Liver (tissue), 9 donors: ENCODE measurements around the gene FYTTD1. TPM values are rescaled to one million over a fixed set of nuclear protein-coding genes. Genes with fewer than 3 reads are reported as not detected.

ENCODE experiments used
- DNase-seq: peaks from one replicate; pipeline ENCODE4 v3.0.0-alpha.2; 2017; ENCODE audit warnings: low spot score
- H3K27ac ChIP-seq, 2 donors: one replicate each; pipeline ENCODE4 v1.7.0; 2013; ENCODE audit warnings: inconsistent platforms in 2 of 2, low read length in 2 of 2, control low read depth in 1 of 2, low read depth in 1 of 2, mild to moderate bottlenecking in 1 of 2
- H3K27me3 ChIP-seq, 4 donors: one replicate each; pipeline versions ENCODE4 v1.6.1 to v1.7.0; 2013; ENCODE audit warnings: low read length in 3 of 4, inconsistent platforms in 1 of 4, mild to moderate bottlenecking in 1 of 4, moderate library complexity in 1 of 4; ENCODE audit not compliant: control insufficient read depth in 4 of 4, insufficient read depth in 4 of 4
- H3K36me3 ChIP-seq, 4 donors: one replicate each; pipeline versions ENCODE4 v1.6.1 to v1.7.0; 2013; ENCODE audit warnings: low read length in 3 of 4, mild to moderate bottlenecking in 3 of 4, low read depth in 1 of 4, moderate library complexity in 1 of 4; ENCODE audit not compliant: control insufficient read depth in 4 of 4, insufficient read depth in 3 of 4
- H3K4me1 ChIP-seq, 4 donors: one replicate each; pipeline versions ENCODE4 v1.6.1 to v1.7.0; 2013; ENCODE audit warnings: low read length in 3 of 4, mild to moderate bottlenecking in 3 of 4, moderate library complexity in 1 of 4; ENCODE audit not compliant: control insufficient read depth in 4 of 4, insufficient read depth in 4 of 4
- H3K4me3 ChIP-seq, 3 donors: one replicate each; pipeline versions ENCODE4 v1.6.1 to v1.7.0; 2013; ENCODE audit warnings: low read length in 3 of 3, control low read depth in 1 of 3, low read depth in 1 of 3, mild to moderate bottlenecking in 1 of 3
- H3K9ac ChIP-seq, 2 donors: one replicate each; pipeline ENCODE4 v1.7.0; 2013; ENCODE audit warnings: low read length in 2 of 2, mild to moderate bottlenecking in 2 of 2, moderate library complexity in 2 of 2, control low read depth in 1 of 2, low read depth in 1 of 2
- H3K9me3 ChIP-seq, 4 donors: one replicate each; pipeline versions ENCODE4 v1.6.1 to v1.7.0; 2013; ENCODE audit warnings: low read length in 3 of 4; ENCODE audit not compliant: control insufficient read depth in 4 of 4
- EGR1 ChIP-seq, 2 donors: IDR thresholded peaks; 2 replicates each; pipeline ENCODE4 v1.6.1; 2016 to 2018; ENCODE audit warnings: antibody characterized with exemption in 2 of 2, low read depth in 2 of 2
- FOXA2 ChIP-seq: IDR thresholded peaks from 2 replicates; pipeline ENCODE4 v1.6.1; 2016; ENCODE audit warnings: antibody characterized with exemption
- GABPA ChIP-seq, 2 donors: IDR thresholded peaks in 1 of 2; conservative IDR thresholded peaks in 1 of 2; 2 replicates each; pipeline ENCODE4 v1.6.1; 2016; ENCODE audit warnings: antibody characterized with exemption in 2 of 2, mild to moderate bottlenecking in 1 of 2, moderate library complexity in 1 of 2
- HNF4A ChIP-seq, 2 donors: conservative IDR thresholded peaks; 2 replicates each; pipeline ENCODE4 v1.6.1; 2016; ENCODE audit warnings: antibody characterized with exemption in 2 of 2, mild to moderate bottlenecking in 2 of 2
- HNF4G ChIP-seq: IDR thresholded peaks from 2 replicates; pipeline ENCODE4 v1.6.1; 2016; ENCODE audit warnings: antibody characterized with exemption
- JUND ChIP-seq, 2 donors: IDR thresholded peaks; 2 replicates each; pipeline ENCODE4 v1.6.1; 2016; ENCODE audit warnings: antibody characterized with exemption in 2 of 2
- NR2F2 ChIP-seq: IDR thresholded peaks from 2 replicates; pipeline ENCODE4 v1.6.1; 2016; ENCODE audit warnings: antibody characterized with exemption
- RXRA ChIP-seq, 2 donors: IDR thresholded peaks; 2 replicates each; pipeline ENCODE4 v1.6.1; 2017 to 2018; ENCODE audit warnings: antibody characterized with exemption in 2 of 2, mild to moderate bottlenecking in 1 of 2
- SP1 ChIP-seq: IDR thresholded peaks from 2 replicates; pipeline ENCODE4 v1.6.1; 2018; ENCODE audit warnings: antibody characterized with exemption, mild to moderate bottlenecking
- YY1 ChIP-seq: IDR thresholded peaks from 2 replicates; pipeline ENCODE4 v1.6.1; 2016; ENCODE audit warnings: antibody characterized with exemption, mild to moderate bottlenecking
- ZBTB33 ChIP-seq: IDR thresholded peaks from 2 replicates; pipeline ENCODE4 v1.6.1; 2016; ENCODE audit warnings: antibody characterized with exemption
- WGBS: extraction: QIAGEN DNeasy Blood & Tissue Kit; methylation state at CpG from one replicate; pipeline ENCODE4 v1.1.7; 2013; 5-methylcytosine and 5-hydroxymethylcytosine counted together
- polyA plus RNA-seq, 2 donors: library from polyadenylated mRNA; stranded (reverse) in 1 of 2; unstranded in 1 of 2; fragments of 200-250 nt in 1 of 2; fragments of >200 nt in 1 of 2; fragmentation: Nextera tagmentation in 1 of 2; extraction: Ambion mirVana in 1 of 2; gene quantifications; one replicate each; pipeline versions ENCODE4 v1.2.1 to v1.2.3, GENCODE V29; 2013 to 2015
- total RNA-seq, 2 donors: library from RNA; depleted of rRNA; stranded (reverse); fragments of >200 nt; gene quantifications; one replicate each; pipeline ENCODE4 v1.2.3, GENCODE V29; 2014
- TF ChIP-seq, protein P1 (sequence below): IDR thresholded peaks from 2 replicates; pipeline ENCODE4 v1.6.1; 2016; ENCODE audit warnings: antibody characterized with exemption, mild to moderate bottlenecking
- TF ChIP-seq, protein P2 (sequence below): fragments of 150-350 bp; IDR thresholded peaks from 2 replicates; pipeline ENCODE4 v1.5.1; 2017; ENCODE audit warnings: improper control_type of control experiment, low read depth, low read length; ENCODE audit not compliant: missing input control
- TF ChIP-seq, protein P3 (sequence below): IDR thresholded peaks from 2 replicates; pipeline ENCODE4 v1.6.1; 2016; ENCODE audit warnings: antibody characterized with exemption
- donor health status: healthy.
- donor health status: healthy.
- donor health status: healthy.
- donor health status: healthy.
- donor health status: healthy.

FYTTD1 gene
- total and polyA plus RNA-seq, 4 donors = 11.5 to 22.7 (median 16.0) TPM

- Histone ChIP-seq H3K27me3 (no peaks in the 10 kb centered on the region), H3K4me1 (peaks cover 0 to 1% (median 0%) of the 10 kb centered on the region in 4 donors), H3K9ac (no peak overlapping the region), H3K36me3 (peaks cover 5 to 35% (median 34%) of the 10 kb centered on the region in 4 donors), H3K4me3 (no peak overlapping the region), H3K27ac (no peak overlapping the region), H3K9me3 (no peaks in the 10 kb centered on the region)
- no peak for DNase-seq
- TF ChIP-seq, protein P1, sequence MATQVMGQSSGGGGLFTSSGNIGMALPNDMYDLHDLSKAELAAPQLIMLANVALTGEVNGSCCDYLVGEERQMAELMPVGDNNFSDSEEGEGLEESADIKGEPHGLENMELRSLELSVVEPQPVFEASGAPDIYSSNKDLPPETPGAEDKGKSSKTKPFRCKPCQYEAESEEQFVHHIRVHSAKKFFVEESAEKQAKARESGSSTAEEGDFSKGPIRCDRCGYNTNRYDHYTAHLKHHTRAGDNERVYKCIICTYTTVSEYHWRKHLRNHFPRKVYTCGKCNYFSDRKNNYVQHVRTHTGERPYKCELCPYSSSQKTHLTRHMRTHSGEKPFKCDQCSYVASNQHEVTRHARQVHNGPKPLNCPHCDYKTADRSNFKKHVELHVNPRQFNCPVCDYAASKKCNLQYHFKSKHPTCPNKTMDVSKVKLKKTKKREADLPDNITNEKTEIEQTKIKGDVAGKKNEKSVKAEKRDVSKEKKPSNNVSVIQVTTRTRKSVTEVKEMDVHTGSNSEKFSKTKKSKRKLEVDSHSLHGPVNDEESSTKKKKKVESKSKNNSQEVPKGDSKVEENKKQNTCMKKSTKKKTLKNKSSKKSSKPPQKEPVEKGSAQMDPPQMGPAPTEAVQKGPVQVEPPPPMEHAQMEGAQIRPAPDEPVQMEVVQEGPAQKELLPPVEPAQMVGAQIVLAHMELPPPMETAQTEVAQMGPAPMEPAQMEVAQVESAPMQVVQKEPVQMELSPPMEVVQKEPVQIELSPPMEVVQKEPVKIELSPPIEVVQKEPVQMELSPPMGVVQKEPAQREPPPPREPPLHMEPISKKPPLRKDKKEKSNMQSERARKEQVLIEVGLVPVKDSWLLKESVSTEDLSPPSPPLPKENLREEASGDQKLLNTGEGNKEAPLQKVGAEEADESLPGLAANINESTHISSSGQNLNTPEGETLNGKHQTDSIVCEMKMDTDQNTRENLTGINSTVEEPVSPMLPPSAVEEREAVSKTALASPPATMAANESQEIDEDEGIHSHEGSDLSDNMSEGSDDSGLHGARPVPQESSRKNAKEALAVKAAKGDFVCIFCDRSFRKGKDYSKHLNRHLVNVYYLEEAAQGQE = no peak
- no peak for TF ChIP-seq JUND (IDR thresholded peaks at IDR 0.05)
- WGBS = 85% methylated on average over 3 of the region's 3 CpGs
These were observed 79.8 kb downstream of the FYTTD1 start for GRCh38 chr3:197829397-197830045.

GRCh38 chr3:197830308-197830966 is 80.8 kb downstream of the FYTTD1 start:
- Histone ChIP-seq H3K4me3 (no peak overlapping the region), H3K27me3 (no peaks in the 10 kb centered on the region), H3K4me1 (no peaks in the 10 kb centered on the region), H3K9ac (no peak overlapping the region), H3K9me3 (no peaks in the 10 kb centered on the region), H3K36me3 (peaks cover 5 to 36% (median 35%) of the 10 kb centered on the region in 4 donors), H3K27ac (no peak overlapping the region)
- DNase-seq = no peak
- 89% methylated on average over 6 of the region's 6 CpGs for WGBS
- TF ChIP-seq NR2F2 = no peak
- TF ChIP-seq GABPA (IDR thresholded peaks at IDR 0.05 in 1 of 2, conservative IDR thresholded peaks at IDR 0.05 in 1 of 2) = no peak
- TF ChIP-seq SP1 = no peak
- TF ChIP-seq, protein P1 = no peak
- no peak for TF ChIP-seq FOXA2
- no peak for TF ChIP-seq EGR1 (IDR thresholded peaks at IDR 0.05; ENCODE audit: low read depth in 2 of 2)
- TF ChIP-seq HNF4A (conservative IDR thresholded peaks at IDR 0.05) = no peak
- no peak for TF ChIP-seq YY1
- TF ChIP-seq, protein P2, sequence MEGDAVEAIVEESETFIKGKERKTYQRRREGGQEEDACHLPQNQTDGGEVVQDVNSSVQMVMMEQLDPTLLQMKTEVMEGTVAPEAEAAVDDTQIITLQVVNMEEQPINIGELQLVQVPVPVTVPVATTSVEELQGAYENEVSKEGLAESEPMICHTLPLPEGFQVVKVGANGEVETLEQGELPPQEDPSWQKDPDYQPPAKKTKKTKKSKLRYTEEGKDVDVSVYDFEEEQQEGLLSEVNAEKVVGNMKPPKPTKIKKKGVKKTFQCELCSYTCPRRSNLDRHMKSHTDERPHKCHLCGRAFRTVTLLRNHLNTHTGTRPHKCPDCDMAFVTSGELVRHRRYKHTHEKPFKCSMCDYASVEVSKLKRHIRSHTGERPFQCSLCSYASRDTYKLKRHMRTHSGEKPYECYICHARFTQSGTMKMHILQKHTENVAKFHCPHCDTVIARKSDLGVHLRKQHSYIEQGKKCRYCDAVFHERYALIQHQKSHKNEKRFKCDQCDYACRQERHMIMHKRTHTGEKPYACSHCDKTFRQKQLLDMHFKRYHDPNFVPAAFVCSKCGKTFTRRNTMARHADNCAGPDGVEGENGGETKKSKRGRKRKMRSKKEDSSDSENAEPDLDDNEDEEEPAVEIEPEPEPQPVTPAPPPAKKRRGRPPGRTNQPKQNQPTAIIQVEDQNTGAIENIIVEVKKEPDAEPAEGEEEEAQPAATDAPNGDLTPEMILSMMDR = no peak
- no peak for TF ChIP-seq RXRA (IDR thresholded peaks at IDR 0.05)
- TF ChIP-seq ZBTB33 = no peak
- no peak for TF ChIP-seq JUND (IDR thresholded peaks at IDR 0.05)
- no peak for TF ChIP-seq HNF4G
- TF ChIP-seq, protein P3, sequence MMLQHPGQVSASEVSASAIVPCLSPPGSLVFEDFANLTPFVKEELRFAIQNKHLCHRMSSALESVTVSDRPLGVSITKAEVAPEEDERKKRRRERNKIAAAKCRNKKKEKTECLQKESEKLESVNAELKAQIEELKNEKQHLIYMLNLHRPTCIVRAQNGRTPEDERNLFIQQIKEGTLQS = no peak
